BE2C (cell line): ENCODE data around the gene S100A8.
"Not testable (repeated sequence)": the region's sequence is repeated elsewhere in the genome, so short reads cannot be mapped to it uniquely, and the experiment has no call there.

Source experiments
- DNase-seq: peaks from one replicate; pipeline ENCODE4 v3.0.0-alpha.2; 2020
- H3K27me3 ChIP-seq: fragments of 250-450 bp; sonication (Bioruptor Pico); 2 replicates; pipeline ENCODE4 v1.5.1; 2020; ENCODE audit warnings: mild to moderate bottlenecking
- H3K36me3 ChIP-seq: fragments of 250-450 bp; sonication (Bioruptor Pico); 2 replicates; pipeline ENCODE4 v1.5.1; 2020; ENCODE audit warnings: mild to moderate bottlenecking
- H3K4me1 ChIP-seq: fragments of 250-450 bp; sonication (Bioruptor Pico); 2 replicates; pipeline ENCODE4 v1.5.1; 2020
- H3K4me3 ChIP-seq: 2 replicates; pipeline ENCODE4 v1.5.1; 2011; ENCODE audit warnings: low read depth, low read length
- H3K9me3 ChIP-seq: fragments of 250-450 bp; sonication (Bioruptor Pico); 2 replicates; pipeline ENCODE4 v1.5.1; 2020
- TF ChIP-seq, protein P1 (sequence below): IDR thresholded peaks from 2 replicates; pipeline ENCODE4 v1.5.1; 2012; ENCODE audit warnings: mild to moderate bottlenecking, low read depth, low read length

Gene S100A8

DNA sequence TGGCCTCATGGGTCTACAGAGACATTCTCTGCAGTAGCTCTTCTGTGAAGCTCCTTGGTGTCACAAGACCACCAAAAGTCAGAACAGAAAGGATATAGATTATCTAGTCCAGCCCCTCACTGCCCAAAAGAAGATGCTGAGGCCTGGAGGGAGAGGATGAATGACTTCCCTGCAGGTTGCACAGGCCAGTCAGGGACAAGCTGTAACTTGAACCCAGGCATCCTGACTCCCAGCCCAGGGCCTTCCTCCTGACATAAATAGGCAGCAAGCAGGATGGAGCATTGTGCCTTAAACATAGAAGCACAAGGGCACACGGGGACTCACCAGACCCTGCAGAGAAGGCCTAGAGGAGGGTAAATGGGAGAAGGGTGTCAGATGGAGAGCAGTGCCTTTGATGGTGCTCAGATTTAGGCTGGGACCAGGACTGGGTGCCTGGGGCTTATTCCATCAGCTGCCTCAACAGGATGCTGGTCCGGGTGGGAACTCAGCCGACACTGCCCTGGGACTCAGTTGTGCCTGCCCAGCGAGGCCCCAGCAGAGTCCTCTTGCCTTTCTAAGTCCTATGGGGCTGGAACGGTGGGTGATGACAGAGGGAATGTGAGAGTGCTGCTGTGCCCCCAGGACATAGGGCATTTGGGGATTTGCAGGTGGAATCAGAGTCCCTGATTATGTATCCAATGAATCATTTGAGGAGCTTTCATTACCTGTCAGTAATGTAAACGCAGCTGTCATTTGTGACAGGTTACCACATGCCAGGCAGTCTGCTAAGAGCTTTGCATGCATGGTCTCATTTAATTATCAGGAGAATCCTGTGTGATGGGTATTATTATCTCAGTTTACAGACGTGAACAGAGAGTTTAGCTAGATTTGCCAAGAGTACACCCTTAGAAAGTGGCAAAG lies 38.6 kb upstream of the S100A8 start:
- TF ChIP-seq, protein P1, sequence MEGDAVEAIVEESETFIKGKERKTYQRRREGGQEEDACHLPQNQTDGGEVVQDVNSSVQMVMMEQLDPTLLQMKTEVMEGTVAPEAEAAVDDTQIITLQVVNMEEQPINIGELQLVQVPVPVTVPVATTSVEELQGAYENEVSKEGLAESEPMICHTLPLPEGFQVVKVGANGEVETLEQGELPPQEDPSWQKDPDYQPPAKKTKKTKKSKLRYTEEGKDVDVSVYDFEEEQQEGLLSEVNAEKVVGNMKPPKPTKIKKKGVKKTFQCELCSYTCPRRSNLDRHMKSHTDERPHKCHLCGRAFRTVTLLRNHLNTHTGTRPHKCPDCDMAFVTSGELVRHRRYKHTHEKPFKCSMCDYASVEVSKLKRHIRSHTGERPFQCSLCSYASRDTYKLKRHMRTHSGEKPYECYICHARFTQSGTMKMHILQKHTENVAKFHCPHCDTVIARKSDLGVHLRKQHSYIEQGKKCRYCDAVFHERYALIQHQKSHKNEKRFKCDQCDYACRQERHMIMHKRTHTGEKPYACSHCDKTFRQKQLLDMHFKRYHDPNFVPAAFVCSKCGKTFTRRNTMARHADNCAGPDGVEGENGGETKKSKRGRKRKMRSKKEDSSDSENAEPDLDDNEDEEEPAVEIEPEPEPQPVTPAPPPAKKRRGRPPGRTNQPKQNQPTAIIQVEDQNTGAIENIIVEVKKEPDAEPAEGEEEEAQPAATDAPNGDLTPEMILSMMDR, result no peak
- H3K36me3 ChIP-seq, result no peaks in the 10 kb centered on the region
- DNase-seq, result no peak
- no peak overlapping the region for H3K4me3 ChIP-seq
- peaks cover 8% of the 10 kb centered on the region for H3K27me3 ChIP-seq
- no peaks in the 10 kb centered on the region for H3K9me3 ChIP-seq
- no peaks in the 10 kb centered on the region for H3K4me1 ChIP-seq

DNA sequence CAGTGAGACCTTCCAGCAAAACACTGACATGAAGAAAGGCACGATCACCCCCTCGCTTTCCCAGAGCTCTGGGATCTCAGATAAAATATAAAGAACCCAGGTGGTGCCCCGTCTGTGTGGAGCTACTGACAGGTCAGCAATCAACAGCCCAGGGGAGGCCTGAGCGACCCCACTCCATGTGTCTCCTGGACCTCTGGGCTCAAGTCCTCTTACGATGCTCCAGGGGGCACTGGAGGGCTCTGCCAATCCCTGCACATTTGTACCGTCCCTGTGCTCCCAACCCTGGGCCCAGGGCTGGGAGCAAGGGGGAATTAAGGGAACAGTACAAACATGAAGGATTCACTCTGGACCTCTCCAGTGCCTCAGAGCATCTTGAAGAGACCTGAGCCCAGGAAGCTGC lies 37.9 kb upstream of the S100A8 start:
- no peaks in the 10 kb centered on the region for H3K9me3 ChIP-seq
- no peak overlapping the region for H3K4me3 ChIP-seq
- H3K4me1 ChIP-seq, result no peaks in the 10 kb centered on the region
- no peak for DNase-seq
- TF ChIP-seq, protein P1, result no peak; the same call in 1 of the 2 replicates
- H3K36me3 ChIP-seq, result no peaks in the 10 kb centered on the region
- H3K27me3 ChIP-seq, result peaks cover 12% of the 10 kb centered on the region

- peaks cover 13% of the 10 kb centered on the region for H3K27me3 ChIP-seq
- H3K4me3 ChIP-seq, result no peak overlapping the region
- TF ChIP-seq, protein P1, result no peak
- H3K9me3 ChIP-seq, result no peaks in the 10 kb centered on the region
- DNase-seq, result no peak
- H3K36me3 ChIP-seq, result no peaks in the 10 kb centered on the region
- H3K4me1 ChIP-seq, result no peaks in the 10 kb centered on the region
Observed at GRCh38 chr1:153428073-153428638, 37.3 kb upstream of the S100A8 start.

- no peak for DNase-seq
- H3K4me1 ChIP-seq, result no peaks in the 10 kb centered on the region
- H3K27me3 ChIP-seq, result peaks cover 13% of the 10 kb centered on the region
- H3K36me3 ChIP-seq, result no peaks in the 10 kb centered on the region
- TF ChIP-seq, protein P1, result no peak
- no peak overlapping the region for H3K4me3 ChIP-seq
- no peaks in the 10 kb centered on the region for H3K9me3 ChIP-seq
Observed at GRCh38 chr1:153426809-153427208, 35.9 kb upstream of the S100A8 start.

- Histone ChIP-seq H3K9me3 (no peaks in the 10 kb centered on the region), H3K36me3 (no peaks in the 10 kb centered on the region), H3K27me3 (peaks cover 8% of the 10 kb centered on the region), H3K4me1 (no peaks in the 10 kb centered on the region), H3K4me3 (no peak overlapping the region)
- TF ChIP-seq, protein P1, result no peak
- DNase-seq, result no peak
Observed at GRCh38 chr1:153422450-153423068, 31.7 kb upstream of the S100A8 start.

- TF ChIP-seq, protein P1, result no peak
- Histone ChIP-seq H3K36me3 (no peaks in the 10 kb centered on the region), H3K4me1 (no peaks in the 10 kb centered on the region), H3K9me3 (no peaks in the 10 kb centered on the region), H3K4me3 (no peak overlapping the region), H3K27me3 (peaks cover 5% of the 10 kb centered on the region)
- DNase-seq, result no peak
Observed at GRCh38 chr1:153420306-153420705, 29.4 kb upstream of the S100A8 start.

- H3K27me3 ChIP-seq, DNase-seq, H3K4me1 ChIP-seq, H3K4me3 ChIP-seq, H3K36me3 ChIP-seq, H3K9me3 ChIP-seq: not testable (repeated sequence)
Observed at GRCh38 chr1:153419436-153419793, 28.5 kb upstream of the S100A8 start.

- not testable (repeated sequence) for H3K4me1 ChIP-seq, H3K4me3 ChIP-seq, H3K27me3 ChIP-seq, H3K36me3 ChIP-seq, DNase-seq, H3K9me3 ChIP-seq
Observed at GRCh38 chr1:153418758-153419435, 28.0 kb upstream of the S100A8 start.
